ENCODE measurements around the gene GPR37. TPM values are rescaled to one million over a fixed set of nuclear protein-coding genes. Genes with fewer than 3 reads are reported as not detected.

GPR37 gene
- total RNA-seq, 1 donor: 7.0 TPM

DNA sequence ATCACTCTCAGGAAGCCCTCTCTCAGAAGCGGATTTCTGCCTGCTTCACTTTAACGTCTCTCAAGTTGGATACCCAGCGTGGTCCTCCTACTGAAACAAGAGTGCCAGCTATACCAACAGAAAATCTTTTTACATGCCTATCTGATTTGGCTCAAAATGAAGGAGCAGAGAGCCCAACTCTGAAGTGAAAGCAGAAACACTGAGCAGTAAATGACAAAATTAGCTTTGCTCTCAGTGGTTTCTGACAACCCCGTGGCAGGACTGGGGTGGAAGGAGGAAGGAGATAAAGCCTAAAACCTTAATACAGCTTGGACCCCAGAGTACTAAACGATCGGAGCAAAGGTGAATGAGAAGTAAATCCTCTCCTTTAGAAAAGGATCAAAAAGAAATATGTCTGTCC is 25.1 kb upstream of the GPR37 start:
- DNase-seq (ENCODE audit: low read depth): no peak
- H3K4me3 ChIP-seq (ENCODE audit: low read depth, low read length): no peak overlapping the region
- TF ChIP-seq, protein P1, sequence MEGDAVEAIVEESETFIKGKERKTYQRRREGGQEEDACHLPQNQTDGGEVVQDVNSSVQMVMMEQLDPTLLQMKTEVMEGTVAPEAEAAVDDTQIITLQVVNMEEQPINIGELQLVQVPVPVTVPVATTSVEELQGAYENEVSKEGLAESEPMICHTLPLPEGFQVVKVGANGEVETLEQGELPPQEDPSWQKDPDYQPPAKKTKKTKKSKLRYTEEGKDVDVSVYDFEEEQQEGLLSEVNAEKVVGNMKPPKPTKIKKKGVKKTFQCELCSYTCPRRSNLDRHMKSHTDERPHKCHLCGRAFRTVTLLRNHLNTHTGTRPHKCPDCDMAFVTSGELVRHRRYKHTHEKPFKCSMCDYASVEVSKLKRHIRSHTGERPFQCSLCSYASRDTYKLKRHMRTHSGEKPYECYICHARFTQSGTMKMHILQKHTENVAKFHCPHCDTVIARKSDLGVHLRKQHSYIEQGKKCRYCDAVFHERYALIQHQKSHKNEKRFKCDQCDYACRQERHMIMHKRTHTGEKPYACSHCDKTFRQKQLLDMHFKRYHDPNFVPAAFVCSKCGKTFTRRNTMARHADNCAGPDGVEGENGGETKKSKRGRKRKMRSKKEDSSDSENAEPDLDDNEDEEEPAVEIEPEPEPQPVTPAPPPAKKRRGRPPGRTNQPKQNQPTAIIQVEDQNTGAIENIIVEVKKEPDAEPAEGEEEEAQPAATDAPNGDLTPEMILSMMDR (IDR thresholded peaks at IDR 0.05; ENCODE audit: insufficient read depth, low read length): no peak

DNA sequence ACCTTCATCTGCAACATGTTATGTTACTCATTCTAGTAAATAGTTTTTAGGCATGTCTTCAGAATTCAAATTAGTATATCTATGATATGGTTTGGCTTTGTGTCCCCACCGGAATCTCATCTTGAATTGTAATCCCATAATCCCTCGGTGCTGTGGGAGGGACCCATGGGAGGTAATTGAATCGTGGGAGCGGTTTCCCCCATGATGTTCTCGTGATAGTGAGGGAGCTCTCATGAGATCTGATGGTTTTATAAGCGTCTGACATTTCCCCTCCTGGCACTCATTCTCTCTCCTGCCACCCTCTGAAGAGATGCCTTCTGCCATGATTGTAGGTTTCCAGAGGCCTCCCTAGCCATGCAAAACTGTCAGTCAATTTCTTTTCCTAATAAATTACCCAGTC is 20.4 kb upstream of the GPR37 start:
- TF ChIP-seq, protein P1 (IDR thresholded peaks at IDR 0.05; ENCODE audit: insufficient read depth, low read length): no peak
- DNase-seq (ENCODE audit: low read depth): no peak
- H3K4me3 ChIP-seq (ENCODE audit: low read depth, low read length): no peak overlapping the region

DNA sequence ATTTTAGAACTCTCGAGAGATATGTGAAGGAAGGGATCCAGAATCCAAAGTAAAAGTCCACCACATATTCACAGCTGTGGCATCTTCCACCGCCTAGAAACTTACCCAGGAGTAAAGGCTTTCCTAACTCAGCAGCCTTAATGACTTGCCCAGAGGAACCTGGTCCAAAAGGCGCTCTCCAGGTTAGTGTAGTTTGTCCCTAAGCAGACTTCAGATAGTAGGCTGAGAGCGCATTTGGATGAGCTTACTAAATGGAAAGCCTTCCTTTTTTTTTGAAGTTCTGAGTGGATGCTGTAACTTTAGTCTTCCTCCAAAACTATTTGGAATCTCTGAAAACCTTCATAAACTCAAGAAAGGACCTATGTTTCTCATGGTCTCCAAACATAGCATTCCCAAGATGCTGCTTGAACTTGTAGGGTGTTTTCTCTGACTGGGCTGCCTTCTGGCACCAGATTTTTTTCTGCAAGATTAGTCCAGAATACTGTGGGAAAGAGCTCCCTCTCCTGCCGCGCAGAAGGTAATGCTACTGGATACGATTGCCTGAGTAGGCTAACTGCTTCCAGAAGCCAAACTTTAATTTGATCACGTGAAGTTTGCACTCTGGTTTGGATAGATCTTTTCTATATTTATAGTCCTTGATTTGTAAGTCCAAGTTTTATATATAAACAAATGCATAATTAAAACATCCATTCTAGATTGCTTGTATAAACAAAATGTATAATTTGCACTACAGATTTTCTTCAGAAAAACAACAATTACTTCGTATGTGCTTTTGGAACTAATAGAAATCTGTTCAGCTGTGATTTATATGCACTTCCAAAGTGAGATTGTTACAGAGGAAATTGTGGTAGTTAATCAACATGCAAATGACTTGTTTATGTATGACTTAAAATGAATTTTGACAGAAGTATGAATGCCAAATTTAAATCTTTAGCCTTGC is 19.6 kb upstream of the GPR37 start:
- H3K4me3 ChIP-seq (ENCODE audit: low read depth, low read length): no peak overlapping the region
- peak; percentile 76 for DNase-seq (ENCODE audit: low read depth)
- TF ChIP-seq, protein P1 (IDR thresholded peaks at IDR 0.05; ENCODE audit: insufficient read depth, low read length): peak; percentile 89

DNA sequence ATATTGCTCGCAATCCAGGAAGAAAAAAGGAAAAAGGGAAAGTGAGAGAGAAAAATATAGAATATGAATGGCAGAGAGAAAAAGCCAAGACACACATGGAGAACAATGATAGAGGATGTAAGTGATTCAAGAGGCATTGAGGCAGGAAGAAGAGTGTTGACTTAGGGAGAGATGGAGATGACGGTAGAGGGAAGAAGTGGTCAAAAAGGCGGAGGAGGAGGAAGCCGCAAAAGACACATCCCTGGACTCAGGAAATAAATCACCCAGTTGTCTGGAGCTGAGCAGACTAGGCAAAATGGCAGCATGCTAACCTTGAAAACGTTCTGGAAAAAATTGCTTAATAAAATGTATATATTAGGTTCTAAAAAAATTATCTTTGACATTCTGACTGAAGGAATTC is 17.7 kb upstream of the GPR37 start:
- no peak for DNase-seq (ENCODE audit: low read depth)
- no peak overlapping the region for H3K4me3 ChIP-seq (ENCODE audit: low read depth, low read length)
- TF ChIP-seq, protein P1 (IDR thresholded peaks at IDR 0.05; ENCODE audit: insufficient read depth, low read length): no peak

DNA sequence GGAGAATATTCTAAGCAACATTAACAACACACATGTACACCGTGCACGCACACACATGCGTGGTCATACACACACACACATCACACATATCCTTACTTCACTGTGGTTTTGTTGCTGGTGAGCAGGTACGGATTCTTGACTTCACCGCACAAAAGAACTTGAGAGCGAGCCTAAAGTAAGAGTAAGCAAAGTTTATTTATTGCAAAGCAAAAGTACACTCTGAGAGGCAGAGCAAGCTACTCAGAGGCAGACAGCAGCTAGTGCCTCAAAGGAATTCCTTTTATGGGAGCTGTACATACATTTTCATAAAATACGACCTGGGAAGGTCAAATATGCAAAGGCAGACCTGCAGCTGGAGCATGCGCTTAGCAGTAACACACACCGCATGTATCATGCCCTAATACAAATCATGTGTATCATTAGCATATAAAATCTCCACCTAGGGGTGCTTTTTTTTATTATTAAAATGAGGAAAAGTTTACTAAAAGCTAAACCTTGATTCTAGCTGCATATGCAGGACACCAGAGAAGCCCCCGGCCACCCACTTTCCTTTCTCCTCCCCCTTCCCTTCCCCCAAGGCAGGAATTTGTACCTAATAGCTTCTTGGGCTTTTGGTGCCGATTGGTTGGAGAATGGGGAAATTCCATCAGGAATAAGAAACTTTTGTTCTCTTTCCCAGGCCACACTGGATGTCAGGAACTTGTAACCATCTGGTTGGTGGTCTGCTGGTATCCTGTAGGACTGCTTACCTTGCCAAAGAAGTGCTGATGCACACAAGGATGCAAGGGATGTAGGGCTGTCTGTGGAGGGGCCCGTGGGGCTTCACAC is 16.5 kb upstream of the GPR37 start:
- no peak for DNase-seq (ENCODE audit: low read depth)
- H3K4me3 ChIP-seq (ENCODE audit: low read depth, low read length): no peak overlapping the region
- TF ChIP-seq, protein P1 (IDR thresholded peaks at IDR 0.05; ENCODE audit: insufficient read depth, low read length): no peak

DNA sequence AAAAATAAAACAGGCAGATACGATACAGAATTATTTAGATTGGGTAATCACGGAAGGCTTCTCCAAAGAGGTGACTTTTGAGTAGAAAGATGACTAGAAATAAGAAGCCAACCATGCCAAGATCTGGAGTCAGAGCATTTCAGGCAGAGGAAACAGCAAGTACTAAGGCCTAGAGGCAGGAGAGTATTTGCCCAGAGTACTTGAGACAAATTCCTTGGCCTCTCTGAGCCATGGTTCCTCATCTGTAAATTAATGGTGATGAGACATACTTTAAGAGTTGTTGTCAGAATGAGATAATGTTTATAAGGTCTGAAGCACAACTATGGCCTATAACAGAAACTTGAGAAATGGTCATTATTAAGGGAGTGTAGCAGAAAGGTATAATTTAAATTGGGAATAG is 15.8 kb upstream of the GPR37 start:
- DNase-seq (ENCODE audit: low read depth): no peak
- TF ChIP-seq, protein P1 (IDR thresholded peaks at IDR 0.05; ENCODE audit: insufficient read depth, low read length): no peak
- no peak overlapping the region for H3K4me3 ChIP-seq (ENCODE audit: low read depth, low read length)
